ENCODE results near the gene CRIP2.

Gene CRIP2

GRCh38 chr14:105461903-105462302, 12.7 kb upstream of the CRIP2 start:
- DNase-seq (ENCODE audit: low read depth in 2 of 2) = no peak

GRCh38 chr14:105464501-105464900, 10.1 kb upstream of the CRIP2 start:
- no peak for DNase-seq (ENCODE audit: low read depth in 2 of 2)

- no peak for DNase-seq (ENCODE audit: low read depth in 2 of 2)
These were observed 9.2 kb upstream of the CRIP2 start for GRCh38 chr14:105465209-105466031.

GRCh38 chr14:105466531-105467248, 7.9 kb upstream of the CRIP2 start:
- DNase-seq (ENCODE audit: low read depth in 2 of 2) = no peak

- no peak for DNase-seq (ENCODE audit: low read depth in 2 of 2)
These were observed 7.2 kb upstream of the CRIP2 start for GRCh38 chr14:105467249-105467941.

- no peak for DNase-seq (ENCODE audit: low read depth in 2 of 2)
These were observed 6.6 kb upstream of the CRIP2 start for GRCh38 chr14:105467942-105468471.

GRCh38 chr14:105468621-105469241, 5.9 kb upstream of the CRIP2 start:
- DNase-seq (ENCODE audit: low read depth in 2 of 2) = no peak

GRCh38 chr14:105469456-105470349, 4.9 kb upstream of the CRIP2 start:
- DNase-seq (ENCODE audit: low read depth in 2 of 2) = no peak

GRCh38 chr14:105470350-105471296, 4.0 kb upstream of the CRIP2 start:
- no peak for DNase-seq (ENCODE audit: low read depth in 2 of 2)

GRCh38 chr14:105471297-105471821, 3.3 kb upstream of the CRIP2 start:
- DNase-seq (ENCODE audit: low read depth in 2 of 2) = no peak

GRCh38 chr14:105471823-105472485, 2.7 kb upstream of the CRIP2 start:
- DNase-seq (ENCODE audit: low read depth in 2 of 2) = no peak

GRCh38 chr14:105472486-105472991, 2.1 kb upstream of the CRIP2 start:
- DNase-seq (ENCODE audit: low read depth in 2 of 2) = no peak

GRCh38 chr14:105473033-105473676, 1.5 kb upstream of the CRIP2 start:
- no peak for DNase-seq (ENCODE audit: low read depth in 2 of 2)

- DNase-seq (ENCODE audit: low read depth in 2 of 2) = peak; percentile 38 to 54
These were observed 741 bp upstream of the CRIP2 start for GRCh38 chr14:105473677-105474482.

- DNase-seq (ENCODE audit: low read depth in 2 of 2) = no peak
These were observed 862 bp downstream of the CRIP2 start for GRCh38 chr14:105475269-105476096.

GRCh38 chr14:105476097-105476830, 1.6 kb downstream of the CRIP2 start:
- no peak for DNase-seq (ENCODE audit: low read depth in 2 of 2)
